Calu3 (cell line): ENCODE measurements around the gene ORAI3. TPM values are rescaled to one million over a fixed set of nuclear protein-coding genes. Genes with fewer than 3 reads are reported as not detected.
A peak's percentile ranks its signal among the peaks of the same experiment; 100 is the strongest.

Experiments
- BruUV-seq: library from RNA; stranded (reverse); fragments of 400-500 nt; replicated peaks from 2 replicates; lab custom pipeline; 2021; lab: Mats Ljungman, UMichigan
- CTCF ChIA-PET: fragments of 300-600 bp; sonication (Branson Sonifier 250); formaldehyde crosslinking; loops from one replicate; lab custom pipeline; 2022; ENCODE audit warnings: antibody characterized with exemption; lab: Charles Lee
- DNase-seq: peaks from one replicate; pipeline ENCODE4 v3.0.0; 2022
- H3K27ac Mint-ChIP-seq: one replicate; pipeline ENCODE4 v1.8.0; 2022; ENCODE audit warnings: mixed read lengths; ENCODE audit not compliant: unreplicated experiment
- H3K27me3 Mint-ChIP-seq: one replicate; pipeline ENCODE4 v1.8.0; 2022; ENCODE audit warnings: mixed read lengths; ENCODE audit not compliant: unreplicated experiment
- H3K36me3 Mint-ChIP-seq: one replicate; pipeline ENCODE4 v1.8.0; 2022; ENCODE audit warnings: mild to moderate bottlenecking, moderate library complexity, mixed read lengths; ENCODE audit not compliant: insufficient read depth, unreplicated experiment
- H3K4me1 Mint-ChIP-seq: one replicate; pipeline ENCODE4 v1.8.0; 2022; ENCODE audit warnings: mild to moderate bottlenecking, low read depth, mixed read lengths; ENCODE audit not compliant: unreplicated experiment
- H3K4me3 Mint-ChIP-seq: one replicate; pipeline ENCODE4 v1.8.0; 2022; ENCODE audit warnings: mild to moderate bottlenecking, low read depth, moderate library complexity, mixed read lengths; ENCODE audit not compliant: unreplicated experiment
- H3K9me3 Mint-ChIP-seq: one replicate; pipeline ENCODE4 v1.8.0; 2022; ENCODE audit warnings: low read depth, mixed read lengths; ENCODE audit not compliant: unreplicated experiment
- CTCF ChIP-seq: fragments of 200-600 bp; IDR thresholded peaks from one replicate; pipeline ENCODE4 v1.8.0; 2022; ENCODE audit warnings: antibody characterized with exemption; ENCODE audit not compliant: unreplicated experiment
- intact Hi-C: fragments of 100-400 bp; cut with micrococcal nuclease; formaldehyde crosslinking; loops from one replicate; pipeline ENCODE4 v1.10.0; 2022; ENCODE audit not compliant: unreplicated experiment
- total RNA-seq: library from RNA; stranded (reverse); gene quantifications from 2 replicates; pipeline ENCODE4 v1.2.3, GENCODE V29; 2022

ORAI3 gene
- total RNA-seq, 1 experiment from 2014 or later: 14.7 TPM

DNA sequence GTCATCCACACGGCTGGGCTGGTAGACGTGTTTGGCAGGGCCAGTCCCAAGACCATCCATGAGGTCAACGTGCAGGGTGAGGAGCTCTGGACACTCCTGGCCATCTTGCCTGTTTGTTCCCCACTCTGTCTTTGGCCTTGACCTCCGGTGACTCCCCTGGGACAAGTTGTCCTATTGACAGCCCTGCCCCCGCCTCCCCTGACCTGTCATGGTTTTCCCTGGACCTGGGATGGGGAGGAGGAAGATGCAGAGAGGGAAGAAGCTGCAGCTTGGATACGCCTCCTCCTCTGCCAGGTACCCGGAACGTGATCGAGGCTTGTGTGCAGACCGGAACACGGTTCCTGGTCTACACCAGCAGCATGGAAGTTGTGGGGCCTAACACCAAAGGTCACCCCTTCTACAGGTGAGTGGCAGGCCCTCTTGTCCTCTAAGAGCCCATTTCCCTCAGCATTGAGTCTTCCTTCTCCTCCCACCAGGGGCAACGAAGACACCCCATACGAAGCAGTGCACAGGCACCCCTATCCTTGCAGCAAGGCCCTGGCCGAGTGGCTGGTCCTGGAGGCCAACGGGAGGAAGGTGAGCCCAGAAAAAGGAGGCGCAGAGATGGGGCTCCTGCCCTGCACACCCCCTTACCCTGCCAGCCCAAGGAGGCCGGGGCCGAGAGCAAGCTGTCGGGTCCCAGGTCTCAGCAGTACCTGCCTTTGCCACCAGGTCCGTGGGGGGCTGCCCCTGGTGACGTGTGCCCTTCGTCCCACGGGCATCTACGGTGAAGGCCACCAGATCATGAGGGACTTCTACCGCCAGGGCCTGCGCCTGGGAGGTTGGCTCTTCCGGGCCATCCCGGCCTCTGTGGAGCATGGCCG is 37.5 kb downstream of the ORAI3 start:
- intact Hi-C loops: loop anchor here (5.0 to 10.0 kb wide), 5 partner anchors 46 to 398 kb away; partner anchors contain the start of gene STX4
- no peak for TF ChIP-seq CTCF
- CTCF ChIA-PET: interaction anchor here (0.6 to 2.4 kb wide), 22 partner anchors 7 to 887 kb away, joined by 3 to 22 read pairs (median 7); partner anchors contain the start of genes FUS, KAT8, STX4 and VKORC1
- Mint-ChIP-seq H3K4me1 (no peaks in the 10 kb centered on the region), H3K27ac (no peak overlapping the region), H3K4me3 (no peak overlapping the region), H3K36me3 (peaks cover 44% of the 10 kb centered on the region), H3K9me3 (no peaks in the 10 kb centered on the region), H3K27me3 (no peaks in the 10 kb centered on the region)
- TSS peak; percentile 20 for BruUV-seq
- no peak for DNase-seq

DNA sequence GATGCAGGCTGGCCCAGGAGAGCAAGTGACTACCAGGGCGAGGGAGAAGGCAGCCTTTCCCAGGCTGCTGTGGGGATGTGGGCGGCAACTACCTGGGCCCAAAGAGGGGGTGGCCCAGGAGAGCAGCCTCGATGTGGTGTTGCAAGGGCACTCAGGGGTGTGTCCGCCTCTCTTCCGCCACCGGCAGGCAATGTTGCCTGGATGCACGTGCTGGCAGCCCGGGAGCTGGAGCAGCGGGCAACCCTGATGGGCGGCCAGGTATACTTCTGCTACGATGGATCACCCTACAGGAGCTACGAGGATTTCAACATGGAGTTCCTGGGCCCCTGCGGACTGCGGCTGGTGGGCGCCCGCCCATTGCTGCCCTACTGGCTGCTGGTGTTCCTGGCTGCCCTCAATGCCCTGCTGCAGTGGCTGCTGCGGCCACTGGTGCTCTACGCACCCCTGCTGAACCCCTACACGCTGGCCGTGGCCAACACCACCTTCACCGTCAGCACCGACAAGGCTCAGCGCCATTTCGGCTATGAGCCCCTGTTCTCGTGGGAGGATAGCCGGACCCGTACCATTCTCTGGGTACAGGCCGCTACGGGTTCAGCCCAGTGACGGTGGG is 38.8 kb downstream of the ORAI3 start:
- no peak for DNase-seq
- Mint-ChIP-seq H3K27ac (no peak overlapping the region), H3K27me3 (no peaks in the 10 kb centered on the region), H3K9me3 (no peaks in the 10 kb centered on the region), H3K4me3 (no peak overlapping the region), H3K36me3 (peaks cover 31% of the 10 kb centered on the region), H3K4me1 (no peaks in the 10 kb centered on the region)
- no peak for TF ChIP-seq CTCF
- CTCF ChIA-PET: interaction anchor here (0.6 to 1.1 kb wide), 2 partner anchors 173 to 358 kb away, joined by 3 to 4 read pairs; no protein-coding TSS in a partner anchor
- intact Hi-C loops: loop anchor here (5.0 to 10.0 kb wide), 5 partner anchors 45 to 397 kb away; partner anchors contain the start of gene STX4
- no TSS peak for BruUV-seq

- H3K9me3 Mint-ChIP-seq: no peaks in the 10 kb centered on the region
- TF ChIP-seq CTCF: no peak
- H3K4me3 Mint-ChIP-seq: no peak overlapping the region
- CTCF ChIA-PET: no interaction called here
- BruUV-seq: no TSS peak
- H3K27ac Mint-ChIP-seq: no peak overlapping the region
- no peaks in the 10 kb centered on the region for H3K4me1 Mint-ChIP-seq
- H3K27me3 Mint-ChIP-seq: no peaks in the 10 kb centered on the region
- intact Hi-C loops: loop anchor here (5.0 to 10.0 kb wide), 5 partner anchors 43 to 395 kb away; partner anchors contain the start of gene STX4
- H3K36me3 Mint-ChIP-seq: peaks cover 21% of the 10 kb centered on the region
- no peak for DNase-seq
These were observed 40.7 kb downstream of the ORAI3 start for GRCh38 chr16:30989469-30990047.

GRCh38 chr16:30990105-30990504 is 41.2 kb downstream of the ORAI3 start:
- no peak for DNase-seq
- H3K27ac Mint-ChIP-seq: no peak overlapping the region
- H3K27me3 Mint-ChIP-seq: no peaks in the 10 kb centered on the region
- intact Hi-C loops: no loop called here
- no TSS peak for BruUV-seq
- no peak for TF ChIP-seq CTCF
- peaks cover 15% of the 10 kb centered on the region for H3K36me3 Mint-ChIP-seq
- no peaks in the 10 kb centered on the region for H3K9me3 Mint-ChIP-seq
- no peak overlapping the region for H3K4me3 Mint-ChIP-seq
- CTCF ChIA-PET: no interaction called here
- no peaks in the 10 kb centered on the region for H3K4me1 Mint-ChIP-seq
